AG09309 (cell line): Measurements from ENCODE around the gene PCBD2.

ENCODE experiments used
- DNase-seq: peaks from one replicate; pipeline ENCODE4 v3.0.0-alpha.2; 2010; ENCODE audit warnings: low read depth
- H3K4me3 ChIP-seq: 2 replicates; pipeline ENCODE4 v1.5.1; 2011; ENCODE audit warnings: mild to moderate bottlenecking, low read depth, low read length, moderate library complexity; ENCODE audit not compliant: control insufficient read depth
- TF ChIP-seq, protein P1 (sequence below): IDR thresholded peaks from 2 replicates; pipeline ENCODE4 v1.5.1; 2011; ENCODE audit warnings: mild to moderate bottlenecking, low read depth, low read length, inconsistent platforms; ENCODE audit not compliant: insufficient read depth, control insufficient read depth; ENCODE audit errors: missing control alignments

The PCBD2 gene

DNA sequence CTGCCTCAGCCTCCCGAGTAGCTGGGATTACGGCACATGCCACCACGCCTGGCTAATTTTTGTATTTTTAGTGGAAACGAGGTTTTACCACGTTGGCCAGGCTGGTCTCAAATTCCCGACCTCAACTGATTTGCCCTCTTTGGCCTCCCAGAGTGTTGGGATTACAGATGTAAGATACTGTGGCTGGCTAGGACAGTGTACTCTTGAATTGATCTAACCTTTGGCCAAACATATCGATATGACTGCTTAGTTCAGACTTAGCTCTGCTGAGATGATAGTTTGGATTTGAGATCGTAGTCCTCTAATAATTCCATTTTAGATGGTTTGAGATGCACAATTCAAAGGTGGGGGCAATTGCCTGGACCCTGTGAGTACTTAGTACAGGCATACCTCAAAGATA is 15.6 kb upstream of the PCBD2 start:
- TF ChIP-seq, protein P1, sequence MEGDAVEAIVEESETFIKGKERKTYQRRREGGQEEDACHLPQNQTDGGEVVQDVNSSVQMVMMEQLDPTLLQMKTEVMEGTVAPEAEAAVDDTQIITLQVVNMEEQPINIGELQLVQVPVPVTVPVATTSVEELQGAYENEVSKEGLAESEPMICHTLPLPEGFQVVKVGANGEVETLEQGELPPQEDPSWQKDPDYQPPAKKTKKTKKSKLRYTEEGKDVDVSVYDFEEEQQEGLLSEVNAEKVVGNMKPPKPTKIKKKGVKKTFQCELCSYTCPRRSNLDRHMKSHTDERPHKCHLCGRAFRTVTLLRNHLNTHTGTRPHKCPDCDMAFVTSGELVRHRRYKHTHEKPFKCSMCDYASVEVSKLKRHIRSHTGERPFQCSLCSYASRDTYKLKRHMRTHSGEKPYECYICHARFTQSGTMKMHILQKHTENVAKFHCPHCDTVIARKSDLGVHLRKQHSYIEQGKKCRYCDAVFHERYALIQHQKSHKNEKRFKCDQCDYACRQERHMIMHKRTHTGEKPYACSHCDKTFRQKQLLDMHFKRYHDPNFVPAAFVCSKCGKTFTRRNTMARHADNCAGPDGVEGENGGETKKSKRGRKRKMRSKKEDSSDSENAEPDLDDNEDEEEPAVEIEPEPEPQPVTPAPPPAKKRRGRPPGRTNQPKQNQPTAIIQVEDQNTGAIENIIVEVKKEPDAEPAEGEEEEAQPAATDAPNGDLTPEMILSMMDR = no peak
- H3K4me3 ChIP-seq = no peak overlapping the region
- no peak for DNase-seq

DNA sequence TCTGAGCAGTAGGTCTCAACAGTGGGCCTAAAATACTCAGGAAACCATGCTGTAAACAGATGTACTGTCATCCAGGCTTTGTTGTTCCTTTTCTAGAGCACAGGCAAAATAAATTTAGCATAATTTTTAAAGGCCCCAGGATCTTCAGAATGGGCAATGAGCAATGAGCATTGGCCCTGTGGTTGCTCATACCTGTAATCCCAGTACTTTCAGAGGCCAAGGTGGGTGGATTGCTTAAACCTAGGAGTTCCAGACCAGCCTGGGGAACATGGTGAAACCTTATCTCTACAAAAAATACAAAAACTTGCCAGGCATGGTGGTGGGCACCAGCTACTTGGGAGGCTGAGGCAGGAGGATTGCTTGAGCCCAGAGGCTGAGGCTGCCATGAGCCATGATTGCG is 13.5 kb upstream of the PCBD2 start:
- no peak for DNase-seq
- TF ChIP-seq, protein P1 = no peak
- no peak overlapping the region for H3K4me3 ChIP-seq

DNA sequence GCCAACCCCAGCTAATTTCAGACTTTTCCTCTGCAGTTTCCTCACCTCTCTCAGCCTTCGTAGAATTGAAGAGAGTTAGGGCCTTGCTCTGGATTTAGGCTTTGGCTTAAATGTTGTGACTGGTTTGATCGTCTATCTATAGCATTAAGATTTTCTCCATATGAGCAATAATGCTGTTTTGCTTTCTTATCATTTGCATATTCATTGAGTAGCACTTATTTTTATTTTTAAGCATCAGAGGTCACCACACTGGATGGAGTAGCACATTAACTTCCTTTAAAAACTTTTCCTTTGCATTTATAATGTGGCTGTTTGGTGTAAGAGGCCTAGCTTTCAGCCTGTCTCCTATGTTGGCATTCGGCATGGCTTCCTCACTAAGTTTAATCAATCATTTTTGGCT is 12.6 kb upstream of the PCBD2 start:
- TF ChIP-seq, protein P1 = no peak
- no peak for DNase-seq
- H3K4me3 ChIP-seq = no peak overlapping the region

DNA sequence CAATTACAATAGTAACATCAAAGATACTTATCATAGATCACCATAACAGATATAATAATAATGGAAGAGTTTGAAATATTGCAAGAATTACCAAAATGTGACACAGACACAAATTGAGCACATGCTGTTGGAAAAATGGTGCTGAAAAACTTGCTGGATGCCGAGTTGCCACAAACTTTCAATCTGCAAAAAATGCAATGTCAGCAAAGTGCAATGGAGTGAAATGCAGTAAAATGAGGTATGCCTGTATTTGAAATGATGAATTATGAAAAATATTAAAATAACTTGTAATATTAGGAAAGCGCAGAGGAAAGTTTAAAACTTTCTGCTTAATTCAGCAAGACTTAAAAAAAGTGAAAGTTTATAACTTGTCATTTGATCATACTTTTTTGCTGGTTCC is 12.0 kb upstream of the PCBD2 start:
- TF ChIP-seq, protein P1 = no peak
- H3K4me3 ChIP-seq = no peak overlapping the region

DNA sequence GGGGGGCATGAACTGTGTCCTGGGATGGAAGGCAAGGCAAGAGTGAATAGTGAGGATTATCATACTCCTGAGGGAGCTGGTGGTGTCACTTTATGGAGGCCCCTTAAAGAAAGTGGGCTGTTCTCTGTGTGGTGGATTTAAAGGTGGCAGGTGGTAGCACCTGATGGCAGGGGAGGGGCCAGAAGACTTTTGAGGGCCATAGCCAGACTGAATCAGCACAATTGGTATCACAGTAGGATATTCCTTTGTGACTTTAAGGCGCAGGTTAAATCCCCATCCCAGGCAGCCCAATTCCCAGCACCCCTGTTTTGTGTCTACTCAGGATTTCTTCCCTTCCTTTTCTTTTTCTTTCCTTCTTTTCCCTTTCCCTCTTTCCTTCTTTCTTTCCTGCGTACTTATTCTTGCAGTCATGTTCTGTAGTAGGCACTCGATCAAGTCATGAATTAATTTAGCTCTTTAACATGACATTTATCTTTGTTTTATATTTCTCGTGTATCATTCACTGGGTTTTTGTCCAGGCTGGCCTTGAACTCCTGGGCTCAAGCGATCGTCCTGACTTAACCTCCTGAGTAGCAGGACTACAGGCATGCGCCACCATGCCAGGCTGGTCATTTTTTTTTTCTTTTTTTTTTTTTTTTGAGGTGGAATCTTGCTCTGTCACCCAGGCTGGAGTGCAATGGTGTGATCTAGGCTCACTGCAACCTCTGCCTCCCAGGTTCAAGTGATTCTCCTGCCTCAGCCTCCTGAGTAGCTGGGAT is 11.0 kb upstream of the PCBD2 start:
- no peak for DNase-seq
- TF ChIP-seq, protein P1 = no peak

More for the DNA sequence above, 12.0 kb upstream of the PCBD2 start:
- DNase-seq = no peak

DNA sequence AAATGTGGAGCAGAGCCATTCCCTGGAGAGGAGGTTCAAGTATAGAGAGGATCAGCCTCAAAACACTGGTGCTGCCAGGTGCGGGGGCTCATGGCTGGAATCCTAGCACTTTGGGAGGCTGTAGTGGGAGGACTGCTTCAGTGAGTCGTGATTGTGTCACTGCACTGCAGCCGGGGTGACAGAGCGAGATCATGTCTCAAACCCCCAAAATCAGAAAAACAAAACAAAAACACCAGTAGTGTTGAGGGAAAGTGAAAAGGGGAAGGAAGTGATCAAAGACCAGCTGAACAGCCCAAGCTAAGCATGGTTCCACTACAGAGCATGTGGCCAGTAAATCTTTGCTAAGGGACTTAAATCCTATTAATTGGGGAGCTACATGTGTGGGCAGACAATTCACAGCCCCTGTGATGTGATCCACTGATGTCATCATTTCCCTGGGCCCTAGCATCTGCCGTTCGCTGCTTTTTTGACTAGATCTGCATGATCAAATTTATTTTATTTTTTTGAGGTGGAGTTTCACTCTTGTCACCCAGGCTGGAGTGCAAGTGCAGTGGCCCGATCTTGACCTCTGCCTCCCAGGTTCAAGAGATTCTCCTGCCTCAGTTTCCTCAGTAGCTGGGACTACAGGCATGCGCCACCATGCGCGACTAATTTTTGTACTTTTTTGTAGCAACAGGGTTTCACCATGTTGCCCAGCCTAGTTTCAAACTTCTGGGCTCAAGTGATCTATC is 2.7 kb upstream of the PCBD2 start:
- DNase-seq = no peak
- TF ChIP-seq, protein P1 = no peak
- H3K4me3 ChIP-seq = no peak overlapping the region

More for the DNA sequence above, 11.0 kb upstream of the PCBD2 start:
- H3K4me3 ChIP-seq = no peak overlapping the region
